ENCODE measurements around the gene NUDT16L1.

NUDT16L1 gene

DNA sequence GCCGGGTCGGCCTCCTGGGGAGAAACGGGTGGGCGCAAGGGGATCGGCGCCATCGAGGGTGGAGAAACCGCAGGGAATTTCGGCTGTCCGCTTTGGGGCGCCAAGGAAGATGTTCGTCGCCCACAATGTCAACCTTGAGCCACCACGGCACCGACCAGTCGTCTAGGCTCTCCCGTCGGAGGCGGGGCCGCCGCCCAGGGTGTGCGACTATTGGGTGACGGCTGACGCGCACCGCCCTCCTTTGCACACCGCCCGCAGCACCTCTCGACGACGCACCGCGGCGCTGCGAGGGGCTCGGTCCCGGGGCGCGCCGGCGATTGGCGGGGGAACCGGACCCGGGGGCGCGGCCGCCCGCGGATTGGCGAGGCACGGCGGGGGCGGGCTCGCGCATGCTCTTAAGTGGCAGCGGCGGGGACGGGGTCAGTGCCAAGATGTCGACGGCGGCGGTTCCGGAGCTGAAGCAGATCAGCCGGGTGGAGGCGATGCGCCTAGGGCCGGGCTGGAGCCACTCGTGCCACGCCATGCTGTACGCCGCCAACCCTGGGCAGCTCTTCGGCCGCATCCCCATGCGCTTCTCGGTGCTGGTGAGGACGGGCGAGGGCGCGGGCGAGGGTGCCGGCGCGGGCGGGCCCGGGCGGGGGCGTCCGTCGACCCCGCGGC, at the start of gene NUDT16L1:
TSS of gene NUDT16L1 (plus strand) at position 267 of the 660 bp plus-strand sequence. CDS start at position 432, 165 bp downstream.
- peak; percentile 97 for ATAC-seq
- DNase-seq = peak; percentile 99

DNA sequence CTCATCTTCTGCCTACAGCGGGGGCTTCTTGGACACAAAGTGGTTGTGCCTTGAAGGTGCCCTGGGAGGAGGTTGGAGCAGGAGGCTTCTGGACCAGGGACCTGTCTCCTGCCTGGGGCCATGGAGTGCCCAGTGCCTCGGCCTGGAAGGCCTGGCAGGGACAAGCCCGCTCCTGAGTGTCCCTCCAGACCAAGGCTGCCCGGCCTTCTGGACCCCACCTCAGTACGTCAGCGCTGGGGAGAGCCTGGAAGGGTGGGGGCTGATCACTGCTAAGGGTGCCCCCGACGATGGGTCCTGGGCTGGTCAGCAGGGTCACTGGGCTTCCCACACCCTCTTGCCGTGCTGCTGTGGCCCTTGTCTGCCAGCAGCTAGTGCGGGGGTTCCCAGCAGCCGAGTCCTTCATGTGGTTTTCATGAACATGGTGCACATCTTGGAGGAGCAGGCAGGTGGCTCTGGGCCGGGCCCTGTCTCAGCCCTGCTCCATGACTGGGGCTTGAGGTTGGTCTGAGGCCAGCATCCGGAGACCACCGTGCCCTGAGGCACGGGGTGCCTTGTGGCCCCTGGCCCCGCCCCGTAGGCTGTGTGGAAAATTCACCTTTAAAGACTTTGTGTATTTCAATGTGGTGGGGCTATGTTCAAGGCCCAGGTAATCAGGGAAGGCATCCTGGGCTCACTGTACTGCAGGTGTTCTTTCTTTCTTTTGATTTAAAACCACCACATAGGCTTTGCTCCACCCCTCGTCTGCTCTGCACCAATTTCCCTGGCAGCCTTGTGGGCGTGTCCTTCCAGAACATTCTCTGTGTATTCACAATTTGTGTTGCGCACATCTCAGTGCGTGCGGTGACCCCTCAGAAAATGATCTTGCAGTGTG, 46.4 kb upstream of the NUDT16L1 start:
- no peak for ATAC-seq
- DNase-seq = no peak

DNA sequence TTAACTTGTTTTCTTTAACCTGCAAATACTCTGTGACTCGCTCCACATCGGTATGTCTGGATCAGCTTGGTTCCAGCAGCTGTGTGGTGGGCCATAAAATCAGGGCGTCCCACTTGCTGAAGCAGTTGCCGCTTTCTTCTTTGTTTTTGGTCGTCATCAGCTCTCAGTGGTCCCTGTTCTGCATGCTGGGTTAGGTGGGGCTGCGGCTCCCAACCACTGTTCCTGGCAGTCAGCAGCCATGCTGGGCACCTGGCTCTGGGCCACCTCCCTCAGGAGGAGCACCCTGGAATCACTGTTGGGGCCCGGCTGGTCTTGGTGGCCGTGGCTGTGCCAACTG, 45.8 kb upstream of the NUDT16L1 start:
- peak; percentile 19 for ATAC-seq
- DNase-seq = no peak

DNA sequence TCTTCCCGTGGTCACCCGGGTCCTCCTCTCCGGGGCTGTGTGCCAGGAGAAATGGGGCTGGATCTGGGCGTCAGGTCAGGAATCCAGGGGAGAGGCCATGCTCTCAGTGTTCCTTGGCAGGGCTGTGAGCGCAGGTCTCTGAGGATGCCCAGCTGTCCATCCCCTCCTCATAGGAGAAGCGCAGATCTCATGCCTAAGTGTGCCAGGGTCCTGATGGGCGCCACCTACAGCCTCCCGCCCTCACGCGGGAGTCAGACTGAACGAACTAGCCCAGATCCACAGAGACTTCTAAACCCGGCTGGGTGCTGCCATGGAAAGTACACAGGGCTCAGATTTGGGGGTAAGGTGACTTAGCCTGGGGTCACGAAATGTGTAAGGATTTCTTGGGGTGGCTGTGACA, 44.4 kb upstream of the NUDT16L1 start:
- no peak for DNase-seq
- peak; percentile 30 for ATAC-seq

DNA sequence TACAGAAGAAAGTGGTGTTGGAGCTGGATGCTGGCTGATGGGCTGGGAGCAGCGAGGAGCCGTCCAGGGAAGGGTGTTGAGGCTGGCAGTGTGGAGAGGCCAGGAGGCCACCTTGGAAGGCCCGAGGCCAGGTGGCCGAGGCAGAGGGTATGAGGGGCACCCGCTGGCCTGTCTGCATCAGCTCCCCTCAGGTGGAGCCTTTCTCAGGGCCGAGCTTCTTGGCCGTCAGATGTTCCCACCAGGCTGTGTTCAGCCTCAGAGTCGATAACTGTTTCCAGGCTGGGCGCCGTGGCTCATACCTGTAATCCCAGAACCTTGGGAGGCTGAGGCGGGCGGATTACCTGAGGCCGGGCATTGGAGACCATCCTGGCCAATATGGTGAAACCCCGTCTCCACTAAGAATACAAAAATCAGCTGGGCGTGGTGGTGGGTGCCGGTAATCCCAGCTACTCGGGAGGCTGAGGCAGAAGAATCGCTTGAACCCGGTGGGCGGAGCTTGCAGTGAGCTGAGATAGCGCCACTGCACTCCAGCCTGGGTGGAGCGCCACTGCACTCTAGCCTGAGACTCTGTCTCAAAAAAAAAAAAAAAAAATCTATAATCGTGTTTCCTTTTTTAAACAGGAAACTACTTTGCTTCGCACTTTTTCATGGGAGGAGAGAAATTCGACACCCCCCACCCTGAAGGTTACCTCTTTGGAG, 43.5 kb upstream of the NUDT16L1 start:
- ATAC-seq = no peak

DNA sequence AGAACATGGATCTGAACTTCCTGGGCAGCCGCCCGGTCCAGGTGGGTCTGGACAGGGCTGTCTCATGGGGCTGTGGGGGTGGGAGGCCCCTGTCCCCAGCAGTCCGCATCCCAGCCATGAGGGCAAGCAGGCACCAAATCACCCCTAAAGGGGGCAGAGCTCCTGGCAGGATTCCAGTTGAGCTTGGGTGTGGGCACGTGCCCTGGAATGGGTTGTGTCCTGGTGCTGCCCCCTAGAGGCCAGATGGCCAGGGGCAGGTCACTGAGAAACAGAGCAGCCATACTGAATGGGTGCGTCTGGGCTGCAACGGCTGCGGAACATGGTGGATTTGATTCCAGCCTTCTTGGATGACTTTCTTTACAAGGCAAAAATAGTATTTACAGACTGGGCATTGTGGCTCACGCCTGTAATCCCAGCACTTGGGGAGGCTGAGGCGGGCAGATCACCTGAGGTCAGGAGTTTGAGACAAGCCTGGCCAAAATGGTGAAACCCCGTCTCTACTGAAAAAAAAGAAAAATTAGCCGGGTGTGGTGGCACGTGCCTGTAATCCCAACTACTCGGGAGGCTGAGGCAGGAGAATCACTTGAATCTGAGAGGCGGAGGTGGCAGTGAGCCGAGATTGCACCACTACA, 42.8 kb upstream of the NUDT16L1 start:
- DNase-seq (peak; percentile 87), ATAC-seq (peak; percentile 73)

More for the DNA sequence above, 43.5 kb upstream of the NUDT16L1 start:
- DNase-seq = no peak

DNA sequence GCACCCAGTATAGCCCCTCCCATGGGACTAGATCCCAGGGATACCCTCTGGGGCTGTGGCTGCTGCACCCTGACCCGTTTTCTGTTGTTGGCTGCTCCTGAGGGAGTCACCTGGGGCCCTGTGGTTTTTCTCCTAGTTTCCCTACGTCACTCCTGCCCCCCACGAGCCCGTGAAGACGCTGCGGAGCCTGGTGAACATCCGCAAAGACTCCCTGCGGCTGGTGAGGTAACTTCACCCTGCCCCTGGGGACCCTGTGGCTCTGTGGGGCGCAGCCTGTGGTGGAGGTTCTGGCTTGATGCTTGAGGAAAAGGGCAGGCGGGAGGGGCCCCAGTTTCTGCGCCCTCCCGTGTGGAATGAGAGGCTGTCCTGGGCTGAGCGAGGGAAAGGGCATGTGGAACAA, 41.5 kb upstream of the NUDT16L1 start:
- no peak for DNase-seq

DNA sequence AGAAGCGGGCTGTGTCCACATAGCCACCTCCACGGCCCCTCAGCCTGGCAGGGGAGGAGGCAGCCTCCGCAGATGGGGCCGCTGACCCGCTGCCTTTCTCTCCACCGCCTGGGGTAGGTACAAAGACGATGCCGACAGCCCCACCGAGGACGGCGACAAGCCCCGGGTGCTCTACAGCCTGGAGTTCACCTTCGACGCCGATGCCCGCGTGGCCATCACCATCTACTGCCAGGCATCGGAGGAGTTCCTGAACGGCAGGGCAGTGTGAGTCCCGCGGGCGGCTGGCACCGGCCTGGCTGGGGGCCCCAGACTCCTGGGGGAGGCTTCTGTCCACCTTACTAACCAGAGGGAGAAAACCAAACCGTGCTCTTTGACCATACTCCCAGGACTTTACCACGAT, 40.8 kb upstream of the NUDT16L1 start:
- no peak for ATAC-seq
- DNase-seq = no peak

More for the DNA sequence above, 41.5 kb upstream of the NUDT16L1 start:
- ATAC-seq = no peak

DNA sequence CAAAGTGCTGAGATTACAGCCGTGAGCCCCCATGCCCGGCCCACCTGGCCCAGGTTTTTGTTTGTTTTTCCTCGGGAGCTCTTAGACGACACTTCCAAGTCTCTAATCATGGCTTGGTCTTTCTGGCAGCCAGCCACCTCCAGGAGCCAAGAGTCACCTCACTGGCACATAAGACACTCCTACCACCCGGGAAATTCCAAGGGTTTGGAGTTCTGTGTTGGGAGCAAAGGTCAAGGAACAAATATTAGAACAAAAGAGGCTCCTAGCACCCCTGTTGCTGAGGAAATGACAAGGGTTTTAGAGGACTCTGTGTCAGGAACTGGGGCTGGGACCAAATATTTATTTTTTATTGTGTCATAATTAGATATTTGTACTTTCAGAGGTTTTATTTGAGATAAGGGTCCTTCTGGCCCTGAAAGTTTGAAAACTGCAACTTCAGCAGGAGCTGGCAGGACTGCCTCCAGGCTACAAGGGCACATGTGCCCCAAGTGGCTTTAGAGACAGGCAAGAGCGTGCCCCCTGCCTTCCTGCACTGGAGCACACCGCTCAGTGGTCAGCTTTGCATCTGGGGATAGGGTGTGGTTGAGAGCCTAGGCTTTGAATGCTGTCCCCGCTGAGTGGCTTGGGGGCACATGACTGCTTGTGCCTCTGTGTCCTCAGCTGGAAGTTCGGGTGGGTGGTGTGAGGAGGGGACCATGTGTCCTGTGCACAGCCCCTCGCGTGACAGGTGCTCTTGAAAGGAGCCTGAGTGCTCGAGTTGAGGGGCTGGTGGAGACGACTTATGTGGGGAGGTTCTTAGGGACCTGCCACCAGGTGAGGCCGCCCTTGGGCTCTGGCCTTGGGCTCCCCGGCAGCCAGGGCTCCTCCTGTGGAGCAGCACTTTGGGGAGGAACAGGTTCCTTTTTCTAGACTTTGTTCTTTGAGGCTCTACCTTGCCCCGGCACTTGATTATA, 39.1 kb upstream of the NUDT16L1 start:
- DNase-seq (no peak), ATAC-seq (no peak)

DNA sequence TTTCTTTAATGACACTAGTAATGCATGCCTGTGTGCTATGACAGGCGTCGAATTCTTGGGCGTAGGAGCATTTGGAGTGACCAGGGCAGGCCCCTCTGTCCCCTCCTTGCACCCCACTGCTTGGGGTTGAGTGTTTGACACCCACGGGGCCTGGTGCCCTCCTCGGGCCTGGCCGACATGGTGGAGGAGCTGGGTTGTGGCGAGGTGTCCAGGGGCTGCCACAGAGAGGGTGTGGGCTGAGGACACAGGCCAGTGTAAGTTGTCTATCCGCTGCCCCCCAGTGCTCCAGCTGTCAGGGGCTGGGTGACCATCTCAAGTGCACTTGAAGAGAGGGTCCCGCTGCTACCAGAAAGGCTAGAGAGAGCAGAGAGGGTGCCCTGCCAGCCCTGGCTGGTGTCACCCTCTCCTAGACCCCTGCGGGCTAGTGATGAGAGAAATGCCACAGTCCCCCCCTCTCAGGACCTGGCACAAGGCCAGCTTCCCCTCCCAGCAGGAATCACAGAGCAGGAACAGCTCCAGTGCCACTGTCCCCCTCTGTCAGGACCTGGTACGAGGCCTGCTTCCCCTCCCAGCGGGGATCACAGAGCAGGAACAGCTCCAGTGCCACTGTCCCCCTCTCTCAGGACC, 38.3 kb upstream of the NUDT16L1 start:
- no peak for ATAC-seq
- no peak for DNase-seq

DNA sequence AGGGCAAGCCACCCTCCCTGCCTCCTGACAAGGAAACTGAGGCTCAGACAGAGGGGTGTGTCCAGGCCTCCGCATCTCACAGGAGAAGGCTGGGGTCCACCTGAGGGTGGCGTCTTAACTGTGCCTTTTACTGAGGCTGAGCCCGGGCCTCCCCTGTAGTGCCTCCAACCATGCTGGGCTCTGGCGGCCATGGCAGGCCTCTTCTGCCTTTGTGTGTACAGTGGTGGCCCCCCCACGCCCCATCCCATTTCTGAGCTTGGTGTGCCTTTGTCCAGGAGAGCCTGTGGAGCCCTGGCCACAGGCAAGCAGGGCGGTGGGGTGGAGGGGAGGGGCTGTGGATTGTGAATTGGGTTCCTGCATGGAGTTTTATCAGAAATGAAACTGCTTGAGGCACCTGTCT, 37.6 kb upstream of the NUDT16L1 start:
- DNase-seq (no peak), ATAC-seq (no peak)

DNA sequence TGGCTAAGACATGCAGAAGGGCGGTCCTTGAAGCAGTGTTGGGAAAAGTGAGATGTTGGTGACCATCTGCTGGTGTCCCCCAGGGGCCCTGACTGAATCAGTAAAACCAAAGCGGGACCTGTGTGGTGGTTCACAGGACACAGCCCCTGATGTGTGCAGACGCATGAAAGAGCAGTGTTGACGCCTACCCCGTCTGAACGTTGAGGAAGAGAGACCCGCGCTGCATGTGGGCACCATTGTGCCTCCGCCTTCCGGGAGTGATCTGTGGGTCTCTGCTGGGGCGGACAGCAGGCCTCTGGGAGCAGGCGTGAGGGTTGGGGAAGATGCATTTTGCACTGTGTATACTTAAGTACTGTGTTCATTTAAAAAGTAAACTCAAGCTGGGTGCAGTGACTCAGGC, 37.1 kb upstream of the NUDT16L1 start:
- ATAC-seq (no peak), DNase-seq (no peak)

DNA sequence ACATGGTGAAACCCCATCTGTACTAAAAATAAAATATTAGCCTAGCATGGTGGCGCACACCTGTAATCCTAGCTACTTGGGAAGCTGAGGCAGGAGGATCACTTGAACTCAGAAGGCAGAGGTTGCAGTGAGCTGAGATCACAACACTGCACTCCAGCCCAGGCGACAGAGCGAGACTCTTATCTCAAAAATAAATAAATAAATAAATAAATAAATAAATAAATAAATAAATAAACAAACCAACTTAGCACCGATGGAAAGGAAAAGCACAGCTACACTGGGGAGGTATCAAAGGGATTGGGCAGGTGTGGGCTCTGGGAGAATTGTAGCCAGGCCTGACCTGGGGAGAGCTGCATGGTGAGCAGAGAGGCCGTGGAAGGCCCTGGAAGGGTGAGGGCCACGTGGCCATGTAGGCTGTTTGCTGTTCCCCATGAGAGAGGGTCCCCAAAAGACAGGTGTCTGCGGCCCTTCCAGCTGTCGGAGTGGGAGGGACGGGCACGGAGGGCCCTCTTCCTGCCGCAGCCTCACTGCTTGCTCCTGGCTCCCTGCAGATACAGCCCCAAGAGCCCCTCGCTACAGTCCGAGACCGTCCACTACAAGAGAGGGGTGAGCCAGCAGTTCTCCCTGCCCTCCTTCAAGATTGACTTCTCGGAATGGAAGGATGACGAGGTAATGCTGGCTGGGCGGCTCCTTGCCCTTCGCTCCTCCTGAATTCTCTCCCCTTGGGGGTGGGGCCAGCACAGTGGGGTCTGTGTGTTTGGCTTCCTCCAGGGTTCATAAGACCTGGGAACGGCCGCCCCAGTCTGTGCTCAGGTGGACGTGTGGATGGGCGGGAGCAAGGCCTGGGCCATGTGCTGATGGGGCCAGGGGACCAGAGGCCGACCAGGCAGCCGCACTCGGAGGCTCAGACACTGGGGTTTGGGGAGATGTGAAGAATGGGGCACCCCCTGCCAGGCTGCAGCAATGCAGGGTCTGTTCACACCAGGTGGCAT, 36.4 kb upstream of the NUDT16L1 start:
- ATAC-seq = no peak
- DNase-seq = no peak

DNA sequence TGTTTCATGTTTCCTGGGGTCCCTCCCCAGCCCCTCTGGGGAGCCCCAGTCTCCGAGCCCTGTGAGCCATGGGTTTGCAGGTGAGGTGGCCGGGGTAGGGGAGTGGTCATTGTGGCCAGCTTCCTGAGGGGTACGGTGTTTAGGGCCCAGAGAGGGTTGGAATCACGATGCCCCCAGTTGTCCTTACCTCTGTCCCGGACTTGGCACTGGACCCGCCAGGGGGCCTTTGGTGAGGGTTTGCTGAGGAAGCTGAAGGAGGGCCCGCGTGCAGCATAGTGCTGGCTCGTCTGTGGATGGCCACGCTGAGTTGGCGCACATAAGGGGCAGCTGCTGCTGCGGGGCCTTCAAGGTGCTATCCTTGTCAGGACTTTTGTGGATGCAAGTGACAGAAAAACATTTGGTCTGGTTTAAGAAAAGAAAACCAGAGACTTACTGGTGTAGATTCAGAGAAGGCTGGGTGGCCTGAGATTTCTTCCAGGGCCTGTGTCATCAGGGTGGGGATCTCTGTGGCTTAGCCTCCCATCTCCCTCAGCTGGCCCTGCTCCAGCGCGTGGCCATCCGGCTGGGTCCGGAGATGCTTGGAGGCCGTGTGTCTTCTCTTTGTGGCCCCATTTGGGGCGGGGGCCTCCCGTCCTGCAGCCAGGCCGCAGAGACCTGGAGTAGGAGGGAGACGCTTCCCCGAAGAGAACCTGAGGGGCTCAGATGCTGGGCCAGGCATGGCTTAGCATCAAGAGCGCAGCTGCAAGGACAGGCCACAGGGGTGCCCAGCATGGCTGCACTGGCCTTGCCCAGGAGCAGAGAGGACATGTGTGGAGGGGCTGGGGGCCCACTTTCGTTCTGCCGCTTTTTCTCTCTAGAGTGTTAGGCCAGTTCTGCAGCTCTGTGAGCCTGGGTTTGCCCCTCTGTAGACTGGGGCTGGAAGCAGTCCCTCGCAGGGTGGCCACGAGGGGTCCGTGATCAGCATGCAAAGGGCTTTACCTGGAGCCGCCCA, 33.7 kb upstream of the NUDT16L1 start:
- DNase-seq (no peak), ATAC-seq (no peak)

DNA sequence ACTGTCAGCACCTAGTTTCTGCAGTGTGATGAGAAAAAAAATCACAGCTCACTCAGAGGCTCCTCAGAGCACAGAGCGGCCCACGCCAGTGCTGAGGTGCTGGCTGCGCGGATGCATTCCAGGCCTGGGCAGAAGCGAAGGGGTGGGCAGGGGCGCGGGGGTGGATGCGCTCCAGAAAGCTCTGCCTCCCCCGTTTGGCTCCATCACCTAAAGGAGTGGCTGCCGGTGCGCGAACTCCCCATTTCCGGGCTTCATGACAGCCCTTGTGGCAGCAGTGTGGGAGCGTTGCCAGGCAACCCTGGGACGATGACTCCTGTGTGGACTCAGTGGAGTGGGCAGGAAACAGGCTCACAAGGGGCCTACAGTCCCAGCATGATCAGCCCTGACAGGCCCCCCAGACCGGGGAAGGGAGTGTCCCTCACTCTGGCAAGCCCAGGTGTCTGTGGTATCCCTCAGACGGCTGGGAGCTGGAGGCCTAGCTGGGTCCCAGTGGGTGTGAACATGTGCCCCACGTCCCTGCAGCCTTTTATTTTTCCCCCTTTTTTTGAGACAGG, 32.8 kb upstream of the NUDT16L1 start:
- DNase-seq (peak; percentile 85), ATAC-seq (peak; percentile 81)

DNA sequence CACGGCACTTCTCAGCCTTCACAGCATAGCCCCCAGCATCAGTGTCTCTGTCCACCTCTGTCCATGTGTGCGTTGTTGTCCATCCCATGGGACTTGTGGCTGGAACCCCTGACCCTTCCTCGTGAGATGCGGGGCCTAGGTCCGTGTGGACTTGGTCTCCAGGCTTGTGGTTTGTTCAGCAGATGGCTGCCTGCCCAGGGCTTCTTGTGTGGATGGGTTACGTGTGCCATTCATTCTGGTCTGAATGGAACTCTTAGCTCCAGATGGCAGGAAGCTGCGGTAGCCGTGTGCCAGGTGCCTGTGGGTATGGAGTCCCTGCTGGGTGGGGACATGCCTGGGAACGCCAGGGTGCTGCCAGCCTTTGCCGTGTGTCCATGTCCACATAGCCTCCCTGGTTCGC, 31.7 kb upstream of the NUDT16L1 start:
- no peak for ATAC-seq

DNA sequence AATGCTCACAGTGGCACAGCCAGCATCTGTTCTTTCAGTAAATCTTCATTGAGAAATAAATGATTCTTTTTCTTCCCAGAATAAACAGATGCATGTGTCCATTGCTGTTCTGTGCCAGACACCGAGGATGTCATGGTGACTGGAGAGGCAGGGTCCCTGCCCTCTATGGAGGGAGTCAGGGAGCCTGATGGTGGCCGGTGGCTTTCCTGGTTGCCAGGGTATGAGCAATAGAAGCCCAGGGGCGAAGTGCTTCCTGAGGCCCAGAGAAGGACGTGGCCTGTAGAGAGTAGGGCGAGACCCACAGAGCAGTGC, 29.9 kb upstream of the NUDT16L1 start:
- ATAC-seq (no peak), DNase-seq (no peak)

More for the DNA sequence above, 31.7 kb upstream of the NUDT16L1 start:
- no peak for DNase-seq

DNA sequence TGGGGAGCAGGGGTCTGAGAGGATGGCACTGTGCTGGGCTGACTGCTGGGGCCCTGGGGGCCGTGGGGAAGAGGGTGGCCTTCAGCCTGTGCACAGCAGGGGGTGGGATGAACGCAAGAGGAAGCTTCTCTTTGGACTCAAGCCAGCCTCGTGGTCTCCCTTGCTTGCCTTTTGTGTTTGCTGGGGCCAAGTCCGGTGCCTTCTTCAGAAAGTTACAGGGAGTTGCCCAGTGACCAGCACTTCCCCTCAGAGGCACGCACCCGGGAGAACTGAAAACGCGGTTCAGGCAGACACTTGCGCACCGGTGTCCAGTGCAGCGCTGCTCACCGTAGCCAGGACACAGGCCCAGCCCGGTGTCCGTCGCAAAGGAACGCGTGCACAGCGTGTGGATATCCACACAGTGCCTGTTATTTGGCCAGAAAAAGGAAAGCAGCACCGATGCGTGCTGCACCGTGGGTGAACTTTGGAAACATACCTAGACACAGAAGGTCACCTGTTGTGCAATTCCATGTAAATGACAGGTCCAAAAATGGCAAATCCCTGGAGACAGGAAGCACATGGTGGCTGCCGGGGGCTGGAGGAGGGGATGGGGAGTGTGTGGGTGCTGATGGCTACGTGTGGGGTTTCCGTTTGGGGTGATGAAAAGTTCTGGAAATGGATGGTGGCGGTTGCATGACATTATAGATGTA, 29.4 kb upstream of the NUDT16L1 start:
- ATAC-seq (peak; percentile 12), DNase-seq (peak; percentile 38)
